Islet of Langerhans (tissue), 1 donor: ENCODE data around the gene TLX2.

Source experiments
- FAIRE-seq: peaks from one replicate; lab custom pipeline; 2011; peaks lifted over from hg19 to GRCh38; lab: Jason Lieb, UNC

Gene TLX2

GRCh38 chr2:74532222-74532621 lies 18.0 kb downstream of the TLX2 start:
- no peak for FAIRE-seq

GRCh38 chr2:74533464-74533863 lies 19.2 kb downstream of the TLX2 start:
- no peak for FAIRE-seq

- FAIRE-seq: no peak
Observed at GRCh38 chr2:74534411-74534810, 20.2 kb downstream of the TLX2 start.

- FAIRE-seq: no peak
Observed at GRCh38 chr2:74535440-74535965, 21.3 kb downstream of the TLX2 start.

- FAIRE-seq: no peak
Observed at GRCh38 chr2:74536166-74536950, 22.1 kb downstream of the TLX2 start.

GRCh38 chr2:74537140-74537539 lies 22.9 kb downstream of the TLX2 start:
- no peak for FAIRE-seq

GRCh38 chr2:74538881-74539339 lies 24.7 kb downstream of the TLX2 start:
- FAIRE-seq: no peak

- no peak for FAIRE-seq
Observed at GRCh38 chr2:74540291-74540690, 26.0 kb downstream of the TLX2 start.

- no peak for FAIRE-seq
Observed at GRCh38 chr2:74542978-74543377, 28.7 kb downstream of the TLX2 start.

- no peak for FAIRE-seq
Observed at GRCh38 chr2:74544634-74545033, 30.4 kb downstream of the TLX2 start.

- FAIRE-seq: no peak
Observed at GRCh38 chr2:74546004-74546403, 31.8 kb downstream of the TLX2 start.

GRCh38 chr2:74548285-74548899 lies 34.1 kb downstream of the TLX2 start:
- no peak for FAIRE-seq

- no peak for FAIRE-seq
Observed at GRCh38 chr2:74548900-74549826, 34.9 kb downstream of the TLX2 start.

GRCh38 chr2:74550231-74550630 lies 36.0 kb downstream of the TLX2 start:
- no peak for FAIRE-seq

- FAIRE-seq: no peak
Observed at GRCh38 chr2:74551530-74551929, 37.3 kb downstream of the TLX2 start.

GRCh38 chr2:74551942-74552913 lies 38.0 kb downstream of the TLX2 start:
- FAIRE-seq: no peak

- FAIRE-seq: no peak
Observed at GRCh38 chr2:74552914-74553811, 38.9 kb downstream of the TLX2 start.

- no peak for FAIRE-seq
Observed at GRCh38 chr2:74553892-74554819, 39.9 kb downstream of the TLX2 start, which contains the start of the genes DOK1 and LOXL3. TSS of gene DOK1 (plus strand) at chr2:74554720. CDS start at chr2:74554755, 35 bp downstream. TSS of gene LOXL3 (minus strand) at chr2:74553942. CDS start at chr2:74552634, 1,308 bp downstream.
